Activated naive CD4-positive, alpha-beta T cell treated with anti-CD3 and anti-CD28 coated beads, Interleukin-2, amount 50 U/mL, for 72 hours (primary cell): Measurements from ENCODE around the gene ZNF726. TPM values are rescaled to one million over a fixed set of nuclear protein-coding genes. Genes with fewer than 3 reads are reported as not detected.
"Not testable (repeated sequence)": the region's sequence is repeated elsewhere in the genome, so short reads cannot be mapped to it uniquely, and the experiment has no call there.

ENCODE experiments used
- ATAC-seq, 2 donors: fragments of 150-1000 bp; cut with Tn5 transposase; 2 replicates each; pipeline ENCODE4 v1.10.0; 2021; ENCODE audit warnings: mild to moderate bottlenecking in 2 of 2, moderate library complexity in 2 of 2
- DNase-seq, 2 donors: peaks; one replicate each; pipeline ENCODE4 v3.0.0; 2021 to 2022; ENCODE audit warnings: low spot score in 2 of 2
- H3K27ac Mint-ChIP-seq, 2 donors: one replicate each; pipeline ENCODE4 v1.8.0; 2022; ENCODE audit warnings: mild to moderate bottlenecking in 2 of 2, mixed read lengths in 2 of 2
- H3K36me3 Mint-ChIP-seq, 2 donors: one replicate each; pipeline ENCODE4 v1.8.0; 2022; ENCODE audit warnings: mixed read lengths in 2 of 2
- H3K9me3 Mint-ChIP-seq, 2 donors: one replicate each; pipeline ENCODE4 v1.8.0; 2022; ENCODE audit warnings: mixed read lengths in 2 of 2
- total RNA-seq, 2 donors: library from RNA; stranded (reverse); gene quantifications; one replicate each; pipeline ENCODE4 v1.2.3, GENCODE V29; 2022

ZNF726 gene
- total RNA-seq, 2 donors from 2014 or later = 15.7 to 24.4 TPM

DNA sequence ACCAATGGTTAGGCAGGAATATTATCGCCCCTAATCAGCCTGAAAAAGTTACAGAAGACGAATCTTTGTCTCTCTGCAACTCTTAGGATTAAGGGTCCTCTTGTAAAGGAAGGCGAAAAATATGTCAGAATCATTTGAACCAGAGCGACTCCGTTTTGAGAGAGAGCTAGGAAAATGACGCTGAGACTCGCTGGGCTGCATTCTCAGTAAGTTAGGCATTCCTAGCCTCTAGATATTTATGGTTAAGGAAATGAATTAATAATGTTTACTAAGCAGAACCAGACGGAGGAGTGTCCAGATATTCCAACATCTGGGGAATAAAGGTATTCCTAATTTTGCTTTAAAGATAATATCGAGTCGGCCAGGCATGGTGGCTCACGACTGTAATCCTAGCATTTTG is 755 bp upstream of the ZNF726 start:
- DNase-seq = no peak
- Mint-ChIP-seq H3K27ac (peak overlapping the region in 1 of 2 donors; percentile 91), H3K36me3 (peaks cover 14 to 45% of the 10 kb centered on the region in 2 donors), H3K9me3 (peaks cover 0 to 8% of the 10 kb centered on the region in 2 donors)
- ATAC-seq = no peak

DNA sequence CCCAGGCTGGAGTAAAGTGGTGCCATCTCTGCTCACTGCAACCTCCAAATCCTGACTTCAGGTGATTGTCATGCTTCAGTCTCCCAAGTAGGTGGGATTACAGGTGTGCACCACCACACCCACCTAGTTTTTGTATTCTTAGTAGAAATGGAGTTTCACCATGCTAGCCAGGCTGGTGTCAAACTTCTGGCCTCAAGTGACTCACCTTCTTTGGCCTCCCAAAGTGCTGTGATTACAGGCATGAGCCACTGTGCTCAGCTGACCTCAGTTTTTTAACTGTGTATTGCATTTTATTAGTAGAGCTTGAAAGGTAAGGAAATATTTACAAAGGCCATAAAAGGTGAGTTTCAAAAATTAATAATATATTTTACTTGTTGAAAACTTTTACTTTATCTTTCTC is 2.3 kb downstream of the ZNF726 start:
- DNase-seq = no peak
- H3K27ac Mint-ChIP-seq = no peak overlapping the region
- peaks cover 0 to 8% of the 10 kb centered on the region in 2 donors for H3K9me3 Mint-ChIP-seq
- peaks cover 24 to 74% of the 10 kb centered on the region in 2 donors for H3K36me3 Mint-ChIP-seq
- ATAC-seq = no peak

DNA sequence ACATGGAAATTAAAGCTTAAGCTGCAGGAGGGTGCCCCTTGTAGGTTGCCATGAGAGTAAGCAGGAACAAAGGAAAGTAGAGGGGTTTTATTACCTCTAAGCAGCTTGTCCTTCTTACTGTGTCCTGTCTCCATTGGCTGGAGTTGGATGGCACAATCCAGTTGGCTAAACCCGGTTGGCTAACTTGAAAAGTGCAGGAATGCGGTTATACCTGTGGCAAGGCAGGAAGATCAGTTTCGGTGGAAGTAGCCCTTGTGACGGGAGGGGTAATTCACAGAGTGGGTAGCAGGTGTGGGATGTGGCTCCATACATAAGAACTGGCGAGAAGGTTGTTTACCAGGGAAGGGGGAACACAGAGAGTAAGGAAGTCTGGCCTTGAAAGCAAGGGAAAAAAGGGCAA is 3.2 kb downstream of the ZNF726 start:
- DNase-seq = no peak
- Mint-ChIP-seq H3K9me3 (peaks cover 0 to 8% of the 10 kb centered on the region in 2 donors), H3K36me3 (peaks cover 28 to 82% of the 10 kb centered on the region in 2 donors), H3K27ac (no peak overlapping the region)
- no peak for ATAC-seq

DNA sequence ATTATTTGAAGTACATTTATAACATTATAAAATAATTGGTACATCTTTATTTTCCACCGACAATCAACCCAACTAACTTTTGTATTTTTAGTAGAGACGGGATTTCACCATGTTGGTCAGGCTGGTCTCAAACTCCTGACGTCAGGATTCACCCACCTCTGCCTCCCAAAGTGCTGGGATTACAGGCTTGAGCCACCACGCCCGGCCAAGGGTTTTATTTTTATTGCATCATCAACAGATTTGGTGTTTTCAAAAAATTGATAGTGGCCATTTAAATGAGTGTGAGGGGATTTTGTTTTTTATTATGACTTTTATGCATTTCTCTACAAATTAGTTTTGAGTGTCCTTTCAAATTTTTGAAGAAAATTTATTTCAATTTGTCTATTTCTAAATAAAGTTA is 10.6 kb downstream of the ZNF726 start:
- Mint-ChIP-seq H3K9me3 (peaks cover 0 to 9% of the 10 kb centered on the region in 2 donors), H3K36me3 (peaks cover 28 to 64% of the 10 kb centered on the region in 2 donors), H3K27ac (no peak overlapping the region)
- no peak for ATAC-seq
- no peak for DNase-seq

DNA sequence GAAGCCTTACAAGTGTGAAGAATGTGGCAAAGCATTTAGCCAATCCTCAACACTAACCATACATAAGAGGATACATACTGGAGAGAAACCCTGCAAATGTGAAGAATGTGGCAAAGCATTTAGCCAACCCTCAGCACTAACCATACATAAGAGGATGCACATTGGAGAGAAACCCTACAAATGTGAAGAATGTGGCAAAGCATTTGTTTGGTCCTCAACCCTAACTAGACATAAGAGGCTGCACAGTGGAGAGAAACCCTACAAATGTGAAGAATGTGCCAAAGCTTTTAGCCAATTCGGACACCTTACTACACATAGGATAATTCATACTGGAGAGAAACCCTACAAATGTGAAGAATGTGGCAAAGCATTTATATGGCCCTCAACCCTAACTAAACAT is 18.2 kb downstream of the ZNF726 start:
- DNase-seq = no peak
- no peak overlapping the region for H3K27ac Mint-ChIP-seq
- H3K9me3 Mint-ChIP-seq = peaks cover 22 to 37% of the 10 kb centered on the region in 2 donors
- no peak for ATAC-seq
- H3K36me3 Mint-ChIP-seq = peaks cover 36 to 70% of the 10 kb centered on the region in 2 donors

DNA sequence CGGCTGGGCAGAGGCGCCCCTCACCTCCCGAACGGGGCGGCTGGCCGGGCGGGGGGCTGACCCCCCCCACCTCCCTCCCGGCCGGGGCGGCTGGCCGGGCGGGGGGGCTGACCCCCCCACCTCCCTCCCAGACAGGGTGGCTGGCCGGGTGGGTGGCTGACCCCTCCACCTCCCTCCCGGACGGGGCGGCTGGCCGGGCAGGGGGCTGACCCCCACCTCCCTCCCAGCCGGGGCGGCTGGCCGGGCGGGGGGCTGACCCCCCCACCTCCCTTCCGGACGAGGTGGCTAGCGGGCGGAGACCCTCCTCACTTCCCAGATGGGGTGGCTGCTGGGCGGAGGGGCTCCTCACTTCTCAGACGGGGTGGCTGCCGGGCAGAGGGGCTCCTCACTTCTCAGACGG is 22.3 kb downstream of the ZNF726 start:
- Mint-ChIP-seq H3K9me3 (peaks cover 41 to 57% of the 10 kb centered on the region in 2 donors), H3K36me3 (peaks cover 53 to 65% of the 10 kb centered on the region in 2 donors)
- not testable (repeated sequence) for DNase-seq, ATAC-seq, H3K27ac Mint-ChIP-seq

DNA sequence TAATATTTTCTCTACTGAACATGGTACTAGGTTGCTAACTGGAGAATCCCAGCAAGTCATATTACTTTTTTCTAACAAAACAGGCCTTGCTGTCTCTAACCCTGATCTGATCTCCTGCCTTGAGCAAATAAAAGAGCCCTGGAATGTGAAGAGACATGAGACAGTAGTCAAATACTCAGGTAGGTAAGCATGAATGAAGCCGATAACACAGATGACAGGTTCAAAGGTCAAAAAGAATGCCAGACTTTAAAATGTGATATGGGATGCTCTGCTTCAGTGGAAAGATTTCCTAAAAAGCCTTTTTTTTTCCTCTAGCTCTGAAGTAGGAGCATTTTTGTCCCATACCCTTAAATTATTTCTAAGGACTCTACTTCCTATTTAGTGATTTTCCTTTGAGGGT is 28.7 kb downstream of the ZNF726 start:
- Mint-ChIP-seq H3K9me3 (peaks cover 35 to 47% of the 10 kb centered on the region in 2 donors), H3K36me3 (peaks cover 64 to 77% of the 10 kb centered on the region in 2 donors)

DNA sequence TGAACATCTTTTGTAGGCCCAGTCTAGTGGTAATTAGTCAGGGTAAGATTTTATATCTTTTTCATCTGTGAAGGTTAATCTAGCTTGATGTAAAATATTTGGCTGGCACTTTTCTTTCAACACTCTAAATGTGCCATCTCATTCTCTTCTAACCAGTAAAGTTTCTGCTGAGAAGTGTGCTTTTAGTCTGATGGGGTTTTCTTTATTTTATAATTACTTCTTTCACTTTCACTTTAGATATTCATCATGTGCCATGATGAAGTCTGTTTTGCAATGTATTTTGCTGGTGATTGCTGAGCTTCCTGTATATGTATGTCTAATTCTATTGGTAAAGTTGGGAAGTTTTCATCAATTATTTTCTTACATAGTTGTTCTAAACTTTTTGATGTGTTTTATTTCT is 31.9 kb downstream of the ZNF726 start:
- Mint-ChIP-seq H3K36me3 (peaks cover 55 to 78% of the 10 kb centered on the region in 2 donors), H3K9me3 (peaks cover 20 to 31% of the 10 kb centered on the region in 2 donors), H3K27ac (no peak overlapping the region)
- ATAC-seq (no peak), DNase-seq (no peak)

More for the DNA sequence above, 28.7 kb downstream of the ZNF726 start:
- no peak for DNase-seq
- H3K27ac Mint-ChIP-seq = no peak overlapping the region
- ATAC-seq = no peak

DNA sequence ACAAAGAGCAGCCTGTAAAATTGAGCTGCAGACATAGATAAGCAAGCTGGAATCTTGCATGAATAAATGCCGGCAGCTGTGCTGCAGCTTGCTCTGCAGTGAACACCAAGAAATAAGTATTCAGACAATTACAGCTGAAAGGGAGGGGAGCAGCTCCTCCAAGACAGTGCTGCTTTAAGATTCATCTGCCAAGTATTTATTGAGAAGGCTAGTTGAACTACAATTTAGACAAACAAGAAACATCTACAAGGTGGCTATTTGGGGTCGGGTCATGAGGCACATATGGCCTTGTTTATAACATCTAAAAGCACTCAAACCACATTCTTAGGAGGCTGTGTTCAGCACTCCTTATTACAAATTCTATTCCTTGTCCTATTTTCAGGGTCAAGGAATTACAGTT is 34.9 kb downstream of the ZNF726 start:
- peaks cover 8 to 27% of the 10 kb centered on the region in 2 donors for H3K9me3 Mint-ChIP-seq
- no peak overlapping the region for H3K27ac Mint-ChIP-seq
- ATAC-seq (no peak), DNase-seq (no peak)
- peaks cover 40 to 56% of the 10 kb centered on the region in 2 donors for H3K36me3 Mint-ChIP-seq

DNA sequence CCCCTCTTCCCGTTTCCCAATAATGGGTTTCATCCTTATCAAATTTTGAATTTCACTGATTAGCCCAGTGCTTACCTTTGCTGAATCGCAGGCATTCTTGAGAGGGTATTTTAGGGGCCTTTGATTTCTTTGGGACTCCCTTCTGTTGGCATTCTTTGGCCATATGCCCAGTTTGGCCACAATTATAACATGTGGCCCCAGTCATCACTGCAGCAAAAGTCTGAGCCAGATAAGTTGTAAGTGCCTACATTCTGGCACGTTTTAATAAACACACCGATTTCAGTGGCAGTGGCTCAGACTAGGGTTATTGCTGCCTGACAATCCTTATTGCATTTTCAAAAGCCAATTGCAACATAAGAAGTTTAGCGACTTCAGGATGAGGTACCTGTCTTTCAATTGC is 41.4 kb downstream of the ZNF726 start:
- Mint-ChIP-seq H3K27ac (no peak overlapping the region), H3K36me3 (peaks cover under 1 to 18% of the 10 kb centered on the region in 2 donors), H3K9me3 (peaks cover 2 to 9% of the 10 kb centered on the region in 2 donors)
- ATAC-seq = no peak
- DNase-seq = no peak

DNA sequence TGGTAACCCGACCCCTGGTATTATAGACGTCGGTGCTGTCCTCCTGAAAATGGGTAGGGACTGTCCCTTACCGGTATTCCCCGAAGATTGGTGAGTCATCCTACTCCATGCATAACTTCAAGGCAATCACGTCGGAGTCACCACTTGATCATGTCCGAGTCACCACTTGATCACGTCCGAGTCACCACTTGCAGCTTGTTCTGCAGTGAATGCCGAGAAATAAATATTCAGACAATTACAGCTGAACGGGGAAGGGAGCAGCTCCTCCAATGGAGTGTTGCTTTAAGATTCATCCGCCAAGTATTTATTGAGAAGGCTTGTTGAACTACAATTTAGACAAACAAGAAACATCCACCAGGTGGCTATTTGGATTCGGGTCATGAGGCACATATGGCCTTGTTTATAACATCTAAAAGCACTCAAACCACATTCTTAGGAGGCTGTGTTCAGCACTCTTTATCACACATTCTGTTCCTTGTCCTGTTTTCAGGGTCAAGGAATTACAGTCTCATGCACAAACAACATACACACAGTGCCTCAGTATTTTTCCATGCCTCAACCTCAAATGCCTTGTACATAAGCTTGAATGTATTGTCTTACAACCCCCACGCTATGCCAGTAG is 43.1 kb downstream of the ZNF726 start:
- DNase-seq = no peak
- H3K9me3 Mint-ChIP-seq = peaks cover 10 to 17% of the 10 kb centered on the region in 2 donors
- peak in 1 of 2 donors; percentile 33 for ATAC-seq
- no peak overlapping the region for H3K27ac Mint-ChIP-seq
- H3K36me3 Mint-ChIP-seq = peaks cover 8 to 21% of the 10 kb centered on the region in 2 donors

DNA sequence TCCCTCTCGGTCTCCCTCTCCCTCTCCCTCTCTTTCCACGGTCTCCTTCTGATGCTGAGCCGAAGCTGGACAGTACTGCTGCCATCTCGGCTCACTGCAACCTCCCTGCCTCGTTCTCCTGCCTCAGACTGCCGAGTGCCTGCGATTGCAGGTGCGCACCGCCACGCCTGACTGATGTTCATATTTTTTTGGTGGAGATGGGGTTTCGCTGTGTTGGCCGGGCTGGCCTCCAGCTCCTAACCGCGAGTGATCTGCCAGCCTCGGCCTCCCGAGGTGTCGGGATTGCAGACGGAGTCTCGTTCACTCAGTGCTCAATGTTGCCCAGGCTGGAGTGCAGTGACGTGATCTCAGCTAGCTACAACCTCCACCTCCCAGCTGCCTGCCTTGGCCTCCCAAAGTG is 48.7 kb downstream of the ZNF726 start:
- not testable (repeated sequence) for DNase-seq, ATAC-seq
- Mint-ChIP-seq H3K36me3 (peaks cover 17 to 27% of the 10 kb centered on the region in 2 donors), H3K9me3 (peaks cover 13 to 17% of the 10 kb centered on the region in 2 donors), H3K27ac (peak overlapping the region in 1 of 2 donors; percentile 83)

DNA sequence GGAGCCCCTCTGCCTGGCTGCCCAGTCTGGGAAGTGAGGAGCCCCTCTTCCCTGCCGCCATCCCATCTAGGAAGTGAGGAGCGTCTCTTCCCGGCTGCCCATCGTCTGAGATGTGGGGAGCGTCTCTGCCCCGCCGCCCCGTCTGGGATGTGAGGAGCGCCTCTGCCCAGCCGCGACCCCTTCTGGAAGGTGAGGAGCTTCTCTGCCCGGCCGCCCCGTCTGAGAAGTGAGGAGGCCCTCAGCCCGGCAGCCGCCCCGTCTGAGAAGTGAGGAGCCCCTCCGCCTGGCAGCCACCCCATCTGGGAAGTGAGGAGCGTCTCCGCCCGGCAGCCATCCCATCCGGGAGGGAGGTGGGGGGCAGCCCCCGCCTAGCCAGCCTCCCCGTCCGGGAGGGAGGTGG is 49.2 kb downstream of the ZNF726 start:
- peaks cover 13 to 17% of the 10 kb centered on the region in 2 donors for H3K9me3 Mint-ChIP-seq
- H3K27ac Mint-ChIP-seq, ATAC-seq: not testable (repeated sequence)

DNA sequence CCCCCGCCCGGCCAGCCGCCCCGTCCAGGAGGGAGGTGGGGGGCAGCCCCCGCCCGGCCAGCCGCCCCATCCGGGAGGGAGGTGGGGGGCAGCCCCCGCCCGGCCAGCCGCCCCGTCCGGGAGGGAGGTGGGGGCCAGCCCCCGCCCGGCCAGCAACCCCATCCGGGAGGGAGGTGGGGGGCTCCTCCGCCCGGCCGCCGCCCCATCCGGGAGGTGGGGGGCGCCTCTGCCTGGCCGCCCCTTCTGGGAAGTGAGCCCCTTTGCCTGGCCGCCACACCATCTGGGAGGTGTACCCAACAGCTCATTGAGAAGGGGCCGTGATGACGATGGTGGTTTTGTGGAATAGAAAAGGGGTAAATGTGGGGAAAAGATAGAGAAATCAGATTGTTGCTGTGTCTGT is 49.6 kb downstream of the ZNF726 start:
- not testable (repeated sequence) for DNase-seq, ATAC-seq, H3K27ac Mint-ChIP-seq
- Mint-ChIP-seq H3K36me3 (peaks cover 17 to 27% of the 10 kb centered on the region in 2 donors), H3K9me3 (peaks cover 13 to 17% of the 10 kb centered on the region in 2 donors)

More for the DNA sequence above, 49.2 kb downstream of the ZNF726 start:
- H3K36me3 Mint-ChIP-seq = peaks cover 17 to 27% of the 10 kb centered on the region in 2 donors
- DNase-seq = not testable (repeated sequence)

DNA sequence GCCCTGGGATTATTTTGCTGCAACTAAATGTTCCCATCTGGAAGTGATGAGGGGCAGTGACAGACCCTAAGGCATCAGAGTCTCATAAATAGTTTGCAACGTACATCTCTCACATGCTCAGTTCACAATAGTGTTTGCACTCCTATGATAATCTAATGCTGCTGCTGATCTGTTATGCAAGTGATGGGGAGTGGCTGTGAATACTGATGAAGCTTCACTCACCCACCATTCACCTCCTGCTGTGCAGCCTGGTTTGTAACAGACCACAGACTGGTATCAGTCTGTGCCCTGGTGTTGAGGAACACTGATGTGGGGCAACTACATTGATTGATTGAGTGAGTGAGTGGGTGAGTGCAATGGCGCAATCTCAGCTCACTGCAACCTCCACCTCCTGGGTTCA is 54.9 kb downstream of the ZNF726 start:
- Mint-ChIP-seq H3K27ac (no peak overlapping the region), H3K9me3 (peaks cover 0 to 3% of the 10 kb centered on the region in 2 donors), H3K36me3 (peaks cover 0 to 16% of the 10 kb centered on the region in 2 donors)
- no peak for ATAC-seq
- no peak for DNase-seq

DNA sequence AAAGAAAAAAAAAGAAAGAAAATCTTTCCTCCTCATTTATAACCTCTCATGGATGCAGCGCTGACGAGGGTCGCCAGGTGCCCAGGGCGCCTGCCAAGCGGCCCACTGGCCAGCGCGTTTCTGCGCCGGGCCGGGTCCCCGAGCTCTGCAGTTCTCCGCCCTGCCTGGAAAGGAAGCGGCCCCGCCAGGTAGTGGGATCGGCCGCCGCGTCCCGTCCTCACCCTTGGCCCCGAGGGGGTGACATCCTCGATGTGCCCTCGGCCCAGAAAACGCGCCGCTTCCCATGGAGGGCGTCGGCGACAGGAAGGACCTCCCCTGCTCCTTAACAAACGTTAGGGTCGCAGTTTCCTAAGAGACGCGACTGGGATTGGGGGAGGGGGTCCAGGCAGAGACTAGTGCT is 56.9 kb downstream of the ZNF726 start:
- H3K36me3 Mint-ChIP-seq = peaks cover 0 to 8% of the 10 kb centered on the region in 2 donors
- H3K27ac Mint-ChIP-seq = no peak overlapping the region
- DNase-seq = no peak
- ATAC-seq = no peak
- H3K9me3 Mint-ChIP-seq = no peaks in the 10 kb centered on the region

DNA sequence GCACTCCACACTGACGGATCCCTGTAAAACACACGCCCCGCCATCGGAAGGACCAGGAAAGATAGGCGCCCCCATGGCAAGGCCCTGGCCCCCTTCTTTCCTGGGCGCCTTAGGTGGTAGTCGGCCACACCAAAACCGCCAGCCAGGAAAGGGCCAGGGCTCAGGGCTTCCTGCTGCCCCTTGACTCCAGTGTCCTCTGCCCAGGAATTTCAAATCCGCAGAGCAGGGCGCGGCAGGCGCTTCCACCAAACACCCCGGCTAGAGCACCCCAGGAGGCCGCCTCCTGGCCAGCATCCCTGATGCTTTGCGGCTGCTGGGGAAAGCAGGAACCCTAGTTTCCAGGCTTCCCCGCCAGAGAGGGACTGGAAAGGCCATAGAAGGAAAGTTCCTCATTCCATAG is 57.5 kb downstream of the ZNF726 start:
- DNase-seq (no peak), ATAC-seq (no peak)
- peaks cover 0 to 5% of the 10 kb centered on the region in 2 donors for H3K36me3 Mint-ChIP-seq
- peaks cover under 1 to 1% of the 10 kb centered on the region in 2 donors for H3K9me3 Mint-ChIP-seq
- no peak overlapping the region for H3K27ac Mint-ChIP-seq

DNA sequence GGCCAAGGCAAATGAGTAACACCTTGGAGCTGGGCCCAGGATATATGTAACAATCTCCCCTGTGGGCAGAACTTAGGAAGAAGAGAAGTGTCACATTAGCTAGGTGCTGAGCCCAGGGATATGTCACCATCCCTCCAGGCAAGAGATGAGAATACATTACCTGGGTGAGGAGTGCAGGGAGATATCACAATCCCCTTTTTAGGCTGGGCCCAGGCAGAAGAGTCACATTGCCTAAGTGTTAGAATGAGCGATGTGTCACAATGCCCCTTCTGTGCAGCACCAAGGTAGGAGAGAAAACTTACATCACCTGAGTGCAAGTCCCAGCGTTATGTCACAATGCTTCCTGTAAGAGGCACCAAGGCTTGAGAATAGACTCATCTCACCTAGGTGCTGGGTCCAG is 60.3 kb downstream of the ZNF726 start:
- no peak for ATAC-seq
- peaks cover 8% of the 10 kb centered on the region in 2 donors for H3K9me3 Mint-ChIP-seq
- H3K36me3 Mint-ChIP-seq = peaks cover 0 to 5% of the 10 kb centered on the region in 2 donors
- DNase-seq = no peak
- H3K27ac Mint-ChIP-seq = no peak overlapping the region
